HFFc6 (cell line): ENCODE measurements around the gene CCDC172. TPM values are rescaled to one million over a fixed set of nuclear protein-coding genes. Genes with fewer than 3 reads are reported as not detected.

Experiments
- DNase-seq: peaks from one replicate; pipeline ENCODE4 v3.0.0-alpha.2; 2018
- H3K27ac Mint-ChIP-seq: 2 replicates; pipeline ENCODE4 v1.8.0; 2020; ENCODE audit warnings: mild to moderate bottlenecking, mixed read lengths
- H3K27me3 Mint-ChIP-seq: 2 replicates; pipeline ENCODE4 v1.8.0; 2021; ENCODE audit warnings: mild to moderate bottlenecking, moderate library complexity, mixed read lengths; ENCODE audit not compliant: insufficient read depth
- H3K36me3 Mint-ChIP-seq: 2 replicates; pipeline ENCODE4 v1.8.0; 2021; ENCODE audit warnings: low read depth, mixed read lengths
- H3K4me1 Mint-ChIP-seq: 2 replicates; pipeline ENCODE4 v1.8.0; 2020; ENCODE audit warnings: low read depth, mixed read lengths
- H3K4me3 Mint-ChIP-seq: 2 replicates; pipeline ENCODE4 v1.8.0; 2020; ENCODE audit warnings: mild to moderate bottlenecking, moderate library complexity, mixed read lengths
- H3K9me3 Mint-ChIP-seq: 2 replicates; pipeline ENCODE4 v1.8.0; 2020; ENCODE audit warnings: mild to moderate bottlenecking, mixed read lengths
- CTCF ChIP-seq: fragments of 200-600 bp; sonication (generic); IDR thresholded peaks from 2 replicates; pipeline ENCODE4 v1.5.0; 2021; ENCODE audit warnings: antibody characterized with exemption, mild to moderate bottlenecking
- total RNA-seq, 6 experiments: library from RNA; stranded (reverse); fragmentation: NEBNext Ultra II Directional; extraction: Animal tissue kit (Norgen Biotek cat#: 25700); gene quantifications; 2 replicates in 1 of 6; 3 replicates in 5 of 6; pipeline ENCODE4 v1.2.3, GENCODE V29; 2021

The CCDC172 gene
- total RNA-seq, 6 experiments from 2014 or later, result not detected

GRCh38 chr10:116287906-116288501 is 36.2 kb upstream of the CCDC172 start:
- no peak overlapping the region for H3K4me3 Mint-ChIP-seq
- H3K36me3 Mint-ChIP-seq, result no peaks in the 10 kb centered on the region
- H3K4me1 Mint-ChIP-seq, result no peaks in the 10 kb centered on the region
- no peak overlapping the region for H3K27ac Mint-ChIP-seq
- DNase-seq, result peak; percentile 52
- TF ChIP-seq CTCF, result peak; percentile 89
- H3K27me3 Mint-ChIP-seq, result peaks cover 3% of the 10 kb centered on the region
- no peaks in the 10 kb centered on the region for H3K9me3 Mint-ChIP-seq

- no peak for DNase-seq
- no peak for TF ChIP-seq CTCF
- Mint-ChIP-seq H3K4me1 (peaks cover 11% of the 10 kb centered on the region), H3K9me3 (no peaks in the 10 kb centered on the region), H3K27ac (no peak overlapping the region), H3K27me3 (peaks cover 3% of the 10 kb centered on the region), H3K36me3 (no peaks in the 10 kb centered on the region), H3K4me3 (no peak overlapping the region)
Observed at GRCh38 chr10:116289652-116290051, 34.6 kb upstream of the CCDC172 start.

DNA sequence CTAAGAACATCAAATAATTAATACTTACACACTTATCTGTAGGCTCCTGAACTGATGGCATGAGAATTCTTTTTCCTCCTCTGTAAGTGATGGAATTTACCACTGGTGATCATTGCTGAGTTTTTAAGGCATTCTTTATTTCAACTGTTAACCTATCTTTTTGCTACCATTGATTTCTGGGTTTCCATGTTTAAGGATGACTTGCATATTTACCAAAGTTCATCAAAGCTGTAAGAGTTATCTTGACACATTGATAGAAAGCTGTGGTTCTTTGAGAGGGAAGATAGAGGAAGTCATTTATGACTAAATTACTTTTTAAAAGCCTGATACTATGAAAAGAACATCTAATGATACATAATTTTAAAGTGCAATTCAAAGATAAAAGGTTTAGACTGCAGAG is 31.8 kb upstream of the CCDC172 start:
- Mint-ChIP-seq H3K27ac (no peak overlapping the region), H3K36me3 (no peaks in the 10 kb centered on the region), H3K4me3 (no peak overlapping the region), H3K9me3 (no peaks in the 10 kb centered on the region), H3K4me1 (peaks cover 24% of the 10 kb centered on the region), H3K27me3 (no peaks in the 10 kb centered on the region; the same call in 1 of the 2 replicates)
- DNase-seq, result no peak
- no peak for TF ChIP-seq CTCF

GRCh38 chr10:116296291-116296721 is 27.9 kb upstream of the CCDC172 start:
- TF ChIP-seq CTCF, result no peak
- peak; percentile 20 for DNase-seq
- H3K4me1 Mint-ChIP-seq, result peaks cover 24% of the 10 kb centered on the region
- H3K27ac Mint-ChIP-seq, result no peak overlapping the region; the same call in 1 of the 2 replicates
- H3K27me3 Mint-ChIP-seq, result no peaks in the 10 kb centered on the region; the same call in 1 of the 2 replicates
- no peaks in the 10 kb centered on the region for H3K9me3 Mint-ChIP-seq
- peak overlapping the region; percentile 8 for H3K4me3 Mint-ChIP-seq
- H3K36me3 Mint-ChIP-seq, result no peaks in the 10 kb centered on the region

DNA sequence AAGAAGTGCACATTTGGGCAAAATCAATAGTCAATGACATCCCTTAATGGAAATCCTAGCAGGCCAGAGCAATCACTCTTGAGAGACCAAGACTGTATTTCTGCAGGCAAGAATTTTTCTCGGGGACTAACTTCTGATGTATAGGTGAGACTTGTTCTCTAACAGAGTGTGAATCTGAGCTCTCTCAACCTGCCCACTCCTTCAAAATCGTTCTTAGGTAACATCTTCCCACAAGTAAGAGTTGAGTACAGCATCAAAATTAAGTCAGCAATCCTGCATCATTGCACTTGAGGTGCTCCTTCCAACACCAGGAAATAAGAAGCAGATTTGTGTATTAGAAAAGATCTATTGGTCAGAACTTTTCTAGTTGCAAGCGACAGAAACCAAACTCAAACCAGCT is 25.7 kb upstream of the CCDC172 start:
- H3K9me3 Mint-ChIP-seq, result no peaks in the 10 kb centered on the region
- H3K4me3 Mint-ChIP-seq, result no peak overlapping the region
- no peaks in the 10 kb centered on the region; the same call in 1 of the 2 replicates for H3K27me3 Mint-ChIP-seq
- TF ChIP-seq CTCF, result no peak
- no peak overlapping the region for H3K27ac Mint-ChIP-seq
- DNase-seq, result no peak
- H3K4me1 Mint-ChIP-seq, result peaks cover 19% of the 10 kb centered on the region
- no peaks in the 10 kb centered on the region for H3K36me3 Mint-ChIP-seq
